Activated CD4-positive, alpha-beta T cell treated with anti-CD3 and anti-CD28 coated beads for 1 hour (primary cell): ENCODE measurements around the gene KRTAP5-5.
"Not testable (repeated sequence)": the region's sequence is repeated elsewhere in the genome, so short reads cannot be mapped to it uniquely, and the experiment has no call there.

Experiments used
- DNase-seq: peaks from one replicate; pipeline ENCODE4 v3.0.0-alpha.2; 2020

The KRTAP5-5 gene

DNA sequence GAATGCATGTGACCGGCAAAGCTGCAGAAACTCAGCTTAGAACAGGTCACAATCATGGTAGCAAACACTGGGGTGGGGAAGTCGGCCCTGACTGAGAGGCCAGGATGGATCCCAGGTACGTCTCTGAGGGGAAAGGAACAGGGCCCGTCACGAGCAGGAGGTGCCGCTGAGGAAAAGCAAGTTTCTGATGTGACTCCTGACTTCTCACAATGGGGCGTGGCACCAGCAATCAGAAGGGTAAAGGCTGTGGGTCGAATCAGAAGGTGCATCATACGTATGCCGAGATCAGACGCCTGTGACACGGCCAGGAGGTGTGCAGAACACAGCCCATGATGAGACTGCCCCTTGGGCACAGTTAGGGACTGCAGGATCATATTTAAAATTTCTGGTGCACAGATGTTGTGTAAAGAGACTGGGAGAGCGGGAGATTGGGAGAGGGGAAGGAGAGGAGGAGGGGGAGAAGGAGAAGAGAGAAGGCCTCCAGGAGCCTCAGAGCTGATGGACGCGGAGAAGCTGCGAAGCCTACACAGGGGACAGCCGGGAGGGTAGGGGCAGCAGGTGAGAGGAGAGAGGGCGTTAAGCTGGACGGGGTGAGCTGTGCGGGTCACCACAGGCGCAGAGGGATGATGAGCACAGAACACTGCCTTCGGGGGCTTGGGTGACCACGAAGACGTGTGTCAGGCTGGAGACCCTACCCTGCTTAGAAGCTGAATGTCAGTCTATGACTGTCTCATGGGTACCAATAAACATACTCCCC is 30.7 kb downstream of the KRTAP5-5 start:
- DNase-seq = no peak

DNA sequence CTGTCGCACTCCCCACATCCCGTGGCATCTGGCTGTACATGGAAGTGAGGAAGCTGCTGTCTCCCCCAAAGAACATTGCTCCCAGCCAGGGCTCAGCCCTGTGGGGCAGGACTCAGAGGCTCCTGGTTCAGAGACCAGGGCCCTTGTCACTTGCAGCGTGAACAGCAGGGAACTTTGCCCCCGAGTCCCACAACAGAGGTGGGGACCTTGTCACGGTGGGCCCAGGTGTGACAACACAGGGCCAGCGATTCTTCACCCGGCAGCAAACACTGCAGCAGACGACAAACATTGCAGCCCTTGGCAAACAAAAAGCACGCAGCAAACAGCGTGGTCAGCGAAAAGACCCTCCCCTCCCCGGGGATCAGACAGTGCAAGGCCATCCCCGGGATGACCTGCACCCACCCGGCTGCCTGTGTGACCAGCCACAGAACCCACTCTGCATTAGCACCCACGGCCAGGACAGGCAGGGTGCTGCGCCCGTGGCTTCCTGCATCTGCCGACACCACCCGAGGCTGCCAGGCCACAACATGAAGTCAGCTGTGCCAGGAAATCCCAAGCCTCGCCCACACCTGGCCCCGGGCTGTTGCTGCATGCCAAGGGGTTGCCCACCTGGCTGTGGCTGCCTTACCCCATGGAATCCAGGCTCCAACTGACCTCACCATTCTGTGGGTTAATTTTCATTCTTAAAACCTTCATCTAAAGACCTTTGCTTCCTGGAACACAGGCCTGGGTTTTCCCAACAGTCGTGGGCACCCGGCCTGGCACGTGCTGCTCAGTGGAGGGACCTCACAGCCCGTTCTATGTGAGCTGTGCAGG is 32.1 kb downstream of the KRTAP5-5 start:
- DNase-seq = not testable (repeated sequence)

DNA sequence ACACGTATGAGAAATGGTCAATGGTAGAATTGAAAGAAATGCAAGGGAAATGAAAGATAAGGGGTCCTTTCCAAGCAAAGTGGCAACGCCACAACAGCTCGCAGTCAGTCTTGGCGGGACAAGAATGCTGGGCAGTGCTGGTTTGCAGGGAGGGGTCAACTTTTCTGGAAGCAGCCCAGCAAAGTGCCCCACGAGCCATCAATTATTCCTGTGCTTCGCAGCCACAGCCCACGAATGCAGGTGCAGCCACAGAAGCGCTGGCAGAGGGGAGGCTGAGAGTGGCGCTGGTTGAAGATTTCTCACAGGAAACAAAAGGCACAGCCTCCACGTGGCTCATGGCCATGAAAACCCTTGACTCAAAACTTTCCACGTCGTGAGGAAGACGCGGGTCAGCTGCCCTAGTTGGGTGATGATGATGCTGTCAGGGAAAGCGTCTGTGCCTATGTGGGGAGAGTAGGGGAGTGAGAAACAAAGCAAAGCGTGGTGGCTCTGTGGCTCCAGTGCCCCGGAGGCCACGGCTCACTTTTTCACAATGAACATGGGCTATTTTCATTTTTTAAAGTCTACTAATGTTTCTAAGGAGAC is 33.2 kb downstream of the KRTAP5-5 start:
- DNase-seq = not testable (repeated sequence)

DNA sequence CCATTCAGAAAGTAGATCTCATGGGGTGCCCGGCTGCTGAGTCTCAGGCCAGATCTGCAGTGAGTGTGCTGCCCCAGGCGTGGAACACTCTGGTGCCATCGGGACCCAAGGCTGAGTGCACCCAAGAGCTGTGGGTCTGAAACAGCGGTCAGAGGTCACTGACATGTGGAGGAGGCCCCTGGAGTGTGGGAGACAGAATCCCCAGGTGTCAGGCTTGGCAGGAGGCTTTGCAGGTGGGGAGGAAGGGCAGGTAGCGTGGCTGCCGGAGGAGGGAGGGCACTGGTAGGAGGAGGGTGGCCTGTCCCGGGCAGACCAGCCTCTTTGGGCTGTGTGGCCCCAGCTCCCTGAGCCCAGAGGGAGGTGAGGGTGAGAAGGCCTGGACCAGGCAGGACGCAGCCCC is 35.7 kb downstream of the KRTAP5-5 start:
- DNase-seq = no peak

DNA sequence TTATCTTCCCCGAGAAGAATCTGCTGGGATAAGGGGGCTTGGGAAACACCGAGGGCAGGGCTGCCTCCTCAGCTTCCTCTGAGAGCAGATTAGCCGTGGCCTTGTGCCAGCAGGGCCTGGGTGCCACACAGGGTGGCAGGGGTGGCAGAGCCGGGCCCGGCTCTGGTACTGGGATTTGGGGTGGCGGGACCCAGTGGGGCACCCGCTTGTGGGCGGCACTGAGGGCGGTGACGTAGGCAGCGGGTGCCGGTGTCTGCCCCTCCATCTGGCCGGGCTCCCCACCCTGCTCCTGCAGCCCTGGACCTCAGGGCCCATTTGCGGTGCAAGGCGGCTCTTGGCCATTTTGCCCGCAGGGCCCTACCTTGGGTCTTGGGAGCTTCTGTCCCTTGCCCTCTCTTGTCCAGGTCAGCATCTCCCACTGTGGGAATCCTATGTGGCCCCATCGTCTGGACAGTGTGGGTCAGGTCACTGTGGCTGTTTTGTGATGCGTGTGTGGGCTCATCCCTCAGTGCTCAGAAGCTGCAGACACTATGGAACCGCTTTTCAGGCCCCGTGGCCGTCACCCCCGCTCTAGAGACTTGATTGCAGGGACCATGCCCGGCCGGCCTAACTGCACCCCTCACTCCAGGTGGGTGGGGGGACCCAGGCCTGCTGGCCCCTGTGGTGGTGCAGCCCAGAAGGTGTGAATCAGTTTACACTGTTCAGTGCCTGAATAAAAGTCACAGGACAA is 37.7 kb downstream of the KRTAP5-5 start:
- no peak for DNase-seq

DNA sequence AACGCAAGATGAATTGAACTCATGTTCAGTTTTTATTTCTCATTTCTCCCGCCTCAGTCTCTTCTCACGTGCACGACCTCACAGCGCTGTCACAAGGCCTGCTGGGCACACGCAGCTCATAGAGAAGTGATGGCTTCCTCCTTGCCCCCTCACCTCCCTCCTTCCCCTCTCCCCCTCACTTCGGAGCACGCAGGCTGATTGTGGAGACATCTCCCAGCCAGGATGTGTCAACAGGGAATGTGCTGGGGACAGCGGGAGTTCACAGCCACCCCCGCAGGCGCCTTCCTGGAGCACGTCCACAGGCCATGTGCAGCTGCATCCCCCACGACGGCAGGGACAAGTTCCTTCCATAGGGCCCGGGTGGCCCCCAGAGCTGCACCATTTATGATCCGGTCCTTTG is 38.3 kb downstream of the KRTAP5-5 start:
- DNase-seq = no peak

DNA sequence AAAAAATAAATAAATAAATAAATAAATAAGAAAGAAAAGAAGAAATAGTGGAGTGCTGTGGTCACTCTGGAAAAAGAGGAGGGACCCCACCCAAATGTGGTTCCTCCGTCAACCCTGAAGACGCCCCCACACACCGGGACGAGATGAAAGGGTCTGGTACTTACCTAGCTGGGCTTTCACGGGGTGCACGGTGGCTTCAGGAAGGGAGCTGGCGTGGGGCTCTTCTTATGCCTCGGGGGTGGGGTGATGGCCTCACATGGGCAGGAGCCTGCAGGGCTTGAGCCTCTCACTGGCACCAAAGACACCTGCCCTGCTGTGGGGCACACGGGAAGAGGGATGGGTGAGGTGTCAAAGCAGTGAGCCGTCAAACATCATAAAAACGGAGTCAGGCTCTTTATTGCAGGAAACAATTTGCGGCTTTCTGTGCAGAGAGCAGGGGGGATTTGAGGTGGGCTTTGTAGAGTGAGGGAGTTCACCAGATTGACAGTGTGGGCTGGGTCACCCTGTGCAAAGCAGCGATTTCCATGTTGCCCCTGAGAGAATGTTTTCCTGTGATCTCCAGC is 39.4 kb downstream of the KRTAP5-5 start:
- DNase-seq = no peak

DNA sequence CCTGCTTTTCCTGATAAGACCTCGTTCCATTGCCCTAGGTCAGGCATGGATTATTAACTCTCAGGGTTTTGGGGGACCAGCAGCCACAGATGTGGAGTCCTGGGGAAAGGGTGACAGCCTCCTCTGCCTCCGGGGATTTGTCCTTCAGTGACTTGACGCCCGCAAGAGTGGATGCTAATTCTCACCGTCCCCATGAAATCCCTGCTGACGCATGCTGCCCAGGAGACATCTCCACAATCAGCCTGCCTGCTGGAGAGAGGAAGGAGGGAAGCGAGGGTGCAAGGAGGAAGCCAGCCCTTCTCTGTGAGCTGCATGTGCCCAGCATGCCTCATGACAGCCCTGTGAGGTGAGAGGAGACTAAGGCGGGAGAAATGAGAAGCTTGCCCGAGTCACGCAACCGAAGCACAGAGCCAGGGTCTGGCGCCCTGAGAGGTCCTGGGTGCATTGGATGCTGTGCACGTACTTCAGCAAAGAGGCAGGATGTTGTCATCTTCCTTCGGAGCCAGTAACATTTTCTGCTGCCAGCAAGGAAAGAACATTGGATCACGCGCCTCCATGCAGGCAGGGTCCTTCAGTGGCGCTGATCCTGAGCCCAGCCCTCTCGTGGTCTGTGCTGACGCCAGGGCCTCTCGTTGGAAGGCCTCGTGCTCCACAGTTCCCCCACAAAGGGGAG is 40.1 kb downstream of the KRTAP5-5 start:
- no peak for DNase-seq

DNA sequence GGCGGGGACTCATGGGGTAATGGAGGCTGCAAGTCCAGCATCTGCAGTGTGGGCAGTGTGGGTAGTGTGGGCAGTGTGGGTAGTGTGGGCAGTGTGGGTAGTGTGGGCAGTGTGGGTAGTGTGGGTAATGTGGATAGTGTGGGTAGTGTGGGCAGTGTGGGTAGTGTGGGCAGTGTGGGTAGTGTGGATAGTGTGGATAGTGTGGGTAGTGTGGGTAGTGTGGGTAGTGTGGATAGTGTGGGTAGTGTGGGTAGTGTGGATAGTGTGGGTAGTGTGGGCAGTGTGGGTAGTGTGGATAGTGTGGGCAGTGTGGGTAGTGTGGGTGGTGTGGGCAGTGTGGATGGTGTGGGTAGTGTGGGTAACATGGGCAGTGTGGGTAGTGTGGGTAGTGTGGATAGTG is 40.9 kb downstream of the KRTAP5-5 start:
- not testable (repeated sequence) for DNase-seq

DNA sequence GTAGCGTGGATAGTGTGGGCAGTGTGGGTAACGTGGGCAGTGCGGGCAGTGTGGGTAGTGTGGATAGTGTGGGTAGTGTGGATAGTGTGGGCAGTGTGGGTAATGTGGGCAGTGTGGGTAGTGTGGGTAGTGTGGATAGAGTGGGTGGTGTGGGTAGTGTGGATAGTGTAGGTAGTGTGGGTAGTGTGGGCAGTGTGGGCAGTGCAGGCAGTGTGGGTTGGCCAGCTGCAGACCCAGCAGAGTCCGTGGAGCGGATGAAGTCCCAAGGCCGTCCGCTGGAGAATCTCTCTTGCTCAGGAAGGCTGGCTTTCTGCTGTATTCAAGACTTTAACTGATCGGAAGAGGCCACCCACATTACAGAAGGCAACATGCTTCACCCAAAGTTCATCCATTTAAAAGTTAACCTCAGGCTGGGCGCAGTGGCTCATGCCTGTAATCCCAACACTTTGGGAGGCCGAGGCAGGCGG is 41.4 kb downstream of the KRTAP5-5 start:
- DNase-seq = no peak

DNA sequence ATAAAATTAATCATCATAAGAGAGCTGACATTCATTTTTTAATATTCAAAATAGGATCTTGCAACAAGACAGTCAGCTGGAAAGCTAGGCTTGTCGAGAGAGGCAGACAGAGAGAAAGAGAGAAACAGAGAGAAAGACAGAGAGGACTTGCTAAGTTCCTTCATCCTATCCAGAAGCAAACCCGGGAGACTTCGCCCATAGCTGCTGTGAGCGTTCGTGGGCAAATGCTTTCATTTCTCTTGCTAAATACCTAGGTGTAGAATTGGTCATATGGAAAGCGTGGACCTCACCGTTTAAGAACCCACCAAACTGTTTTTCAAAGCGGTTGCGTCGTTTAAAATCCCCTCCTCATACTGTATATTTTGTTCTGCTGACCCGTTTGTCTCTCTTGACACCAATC is 42.1 kb downstream of the KRTAP5-5 start:
- no peak for DNase-seq

DNA sequence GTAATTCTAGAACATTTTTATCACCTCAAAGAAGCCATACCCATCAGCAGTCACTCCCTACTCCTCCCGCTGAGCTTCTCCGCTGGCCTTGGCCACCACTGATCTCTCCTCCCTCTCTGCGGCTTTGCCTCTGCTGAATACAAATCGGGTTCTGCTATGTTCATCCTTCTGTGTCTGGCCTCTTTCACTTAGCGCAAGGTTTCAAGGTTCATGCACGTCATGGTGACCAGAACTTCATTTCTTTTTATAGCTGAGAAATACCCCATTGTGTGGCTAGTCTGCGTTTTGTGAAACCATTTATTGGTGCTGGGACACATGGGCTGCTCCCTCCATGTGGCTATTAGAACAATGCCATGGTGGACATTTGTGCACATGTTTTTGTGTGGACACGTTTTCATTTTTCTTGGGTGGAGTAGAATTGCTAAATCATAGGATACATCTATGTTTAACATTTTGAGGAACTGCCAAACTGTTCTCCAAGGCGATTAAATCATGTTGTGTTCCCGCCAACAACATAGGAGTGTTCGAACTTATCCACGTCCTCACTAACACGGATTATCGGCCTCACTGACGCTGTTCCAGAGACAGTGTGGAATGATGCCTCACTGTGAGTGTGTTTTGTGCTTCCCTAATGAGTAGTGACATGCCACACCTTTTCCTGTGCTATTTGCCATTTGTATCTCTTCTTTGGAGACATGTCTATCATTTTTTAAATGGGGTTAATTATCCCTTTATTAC is 43.2 kb downstream of the KRTAP5-5 start:
- DNase-seq = no peak

DNA sequence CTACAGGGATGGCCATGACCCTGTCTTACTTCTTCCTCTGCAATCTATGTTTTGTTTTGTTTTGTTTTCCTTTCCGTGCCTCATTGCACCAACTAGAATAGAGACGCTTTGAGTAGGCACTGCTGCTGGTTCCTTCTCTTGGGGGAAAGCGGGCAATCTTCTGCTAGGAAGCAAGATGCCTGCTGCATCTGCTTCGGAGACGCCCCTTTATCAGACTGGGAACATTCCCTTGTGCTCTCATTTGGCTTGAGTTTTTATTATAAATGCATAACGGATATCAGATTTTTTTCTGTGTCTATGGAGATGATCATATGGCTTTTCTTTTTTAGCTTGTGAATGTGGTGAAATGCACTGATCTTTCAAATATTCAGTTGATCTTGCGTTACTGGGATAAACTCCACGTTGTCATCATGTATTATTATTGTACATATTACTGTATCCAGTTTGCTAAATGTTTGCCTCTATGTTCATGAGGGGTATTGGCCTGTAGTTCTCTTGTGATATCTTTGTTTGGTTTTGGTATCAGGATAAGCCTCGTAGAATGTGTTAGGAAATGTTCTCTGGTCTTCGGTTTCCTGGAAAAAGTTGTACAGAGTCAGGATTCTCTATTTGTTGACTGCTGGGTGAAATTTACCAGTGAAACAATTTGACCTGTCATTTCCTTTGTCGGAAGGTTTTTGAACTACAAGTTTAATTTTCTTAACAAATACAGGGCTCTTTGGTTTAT is 44.0 kb downstream of the KRTAP5-5 start:
- DNase-seq = no peak

DNA sequence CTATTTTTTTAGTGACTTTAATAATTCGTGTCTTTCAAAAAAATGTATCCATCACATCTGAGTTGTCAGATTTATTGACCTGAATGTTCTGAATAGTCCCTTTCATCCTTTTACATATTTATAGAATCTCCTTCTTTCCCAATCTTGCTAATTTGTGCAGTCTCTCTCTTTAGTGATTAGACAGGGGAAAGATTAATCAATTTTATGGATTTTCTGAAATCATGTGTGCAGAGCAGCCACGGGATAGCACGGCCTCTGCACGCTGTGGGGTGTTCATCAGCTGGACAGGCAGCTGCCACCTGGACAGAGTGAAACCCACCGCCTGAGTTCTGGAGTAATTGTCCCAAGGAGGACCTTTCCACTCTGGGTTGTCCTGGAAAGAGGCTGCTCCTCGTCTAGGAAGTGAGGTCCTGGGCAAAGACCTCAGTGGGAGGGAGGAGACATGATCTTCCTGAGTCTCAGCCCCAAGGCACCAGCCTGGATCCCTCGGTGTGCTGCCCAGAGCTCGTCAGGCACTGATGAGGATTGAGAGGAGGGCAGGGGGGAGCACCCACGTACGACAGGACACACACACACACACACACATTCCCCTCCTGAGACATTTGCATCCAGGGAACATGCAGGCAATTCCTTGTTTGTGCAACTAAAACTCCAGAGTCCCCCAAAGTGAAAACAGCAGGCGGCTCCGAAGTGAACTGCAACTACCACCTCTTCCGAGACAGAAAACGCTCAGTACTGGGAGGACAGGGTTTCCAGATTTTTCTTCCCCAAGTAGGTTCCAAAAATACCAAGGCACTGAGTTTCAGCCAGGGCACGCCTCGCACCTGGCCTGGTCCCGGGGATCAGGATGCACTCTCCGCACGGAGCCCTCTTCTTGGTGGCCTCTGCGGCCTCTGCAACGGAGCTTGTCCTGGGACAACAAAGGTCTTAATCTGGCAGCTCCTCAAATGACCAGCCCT is 44.9 kb downstream of the KRTAP5-5 start:
- no peak for DNase-seq

DNA sequence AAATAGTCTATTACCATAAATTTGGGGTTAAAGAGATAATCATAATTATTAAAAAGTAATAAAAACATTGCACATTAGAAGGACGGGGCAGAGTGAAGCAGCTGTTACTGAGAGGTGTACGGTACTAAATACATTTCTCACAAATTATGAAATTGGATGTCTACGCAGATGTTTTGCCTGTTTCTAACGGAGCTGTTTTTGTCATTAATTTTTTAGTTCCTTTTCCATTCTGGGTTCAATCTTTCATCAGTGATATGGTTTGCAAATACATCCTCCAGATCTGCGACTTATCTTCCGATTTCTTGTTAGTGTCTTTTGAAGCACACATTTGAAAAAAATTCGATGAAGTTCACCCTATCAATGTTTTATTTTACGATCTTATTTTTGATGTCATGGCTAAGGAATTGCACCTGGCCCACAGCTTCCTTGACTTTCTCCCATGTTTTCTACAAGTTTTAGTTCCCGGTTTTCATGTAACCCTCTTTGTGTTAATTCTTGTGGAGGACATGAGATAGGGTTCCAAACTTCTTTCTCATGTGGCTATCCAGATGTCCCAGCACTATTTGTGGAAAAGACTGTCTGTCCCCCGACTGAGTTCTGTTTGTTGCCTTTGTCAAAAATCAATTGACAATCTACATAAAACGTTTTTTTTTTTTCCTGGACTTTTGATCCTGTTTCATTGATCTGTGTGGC is 46.1 kb downstream of the KRTAP5-5 start:
- DNase-seq = no peak

DNA sequence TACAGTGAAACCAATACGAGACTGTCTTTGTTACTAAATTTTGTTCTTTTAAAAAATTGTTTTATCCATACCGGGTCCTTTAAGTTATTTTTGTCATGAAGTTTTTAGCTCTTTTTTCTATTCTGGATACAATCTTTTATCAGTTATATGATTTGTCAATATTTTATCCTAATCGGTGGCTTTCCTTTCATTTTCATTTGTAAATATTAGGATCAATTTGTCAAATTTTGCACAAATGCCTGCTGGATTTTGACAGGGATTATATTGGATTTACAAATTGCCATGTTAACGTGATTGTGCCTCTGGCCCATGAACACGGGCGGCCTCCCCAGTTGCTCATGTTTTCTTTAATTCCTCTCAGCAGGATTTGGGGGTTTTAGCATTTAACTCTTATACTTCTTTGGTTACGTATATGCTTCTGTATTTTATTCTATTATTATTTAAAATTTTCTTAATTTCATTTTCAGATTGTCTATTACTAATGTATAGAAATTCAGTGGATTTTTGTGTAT is 46.7 kb downstream of the KRTAP5-5 start:
- no peak for DNase-seq

DNA sequence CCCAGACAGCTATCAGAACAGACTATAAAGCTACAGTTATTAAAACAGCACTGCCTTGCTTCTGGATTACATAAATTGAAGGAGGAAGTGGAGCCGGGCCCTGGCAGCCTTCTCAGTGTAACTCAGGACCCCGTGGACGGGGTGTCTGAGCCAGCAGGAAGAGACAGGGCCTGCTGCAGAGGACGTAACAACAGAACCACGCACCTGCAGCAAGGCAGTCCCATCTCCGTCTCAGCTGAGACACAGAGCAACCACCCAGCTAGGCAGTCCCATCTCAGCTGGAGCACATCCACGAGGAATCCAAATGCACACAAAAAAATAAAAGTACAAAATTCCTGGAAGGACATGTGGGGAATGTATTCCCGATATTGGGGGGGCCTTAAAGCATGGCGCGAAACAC is 50.3 kb downstream of the KRTAP5-5 start:
- DNase-seq = no peak
